NCI-H82 treated with DMSO at 0.1 percent for 48 hours (cell line): Measurements from ENCODE around the gene SALL2.

Experiments used
- DNase-seq: peaks from one replicate; lab custom pipeline; 2025; ENCODE audit not compliant: unreplicated experiment; lab: John Stamatoyannopoulos, UW

SALL2 gene

DNA sequence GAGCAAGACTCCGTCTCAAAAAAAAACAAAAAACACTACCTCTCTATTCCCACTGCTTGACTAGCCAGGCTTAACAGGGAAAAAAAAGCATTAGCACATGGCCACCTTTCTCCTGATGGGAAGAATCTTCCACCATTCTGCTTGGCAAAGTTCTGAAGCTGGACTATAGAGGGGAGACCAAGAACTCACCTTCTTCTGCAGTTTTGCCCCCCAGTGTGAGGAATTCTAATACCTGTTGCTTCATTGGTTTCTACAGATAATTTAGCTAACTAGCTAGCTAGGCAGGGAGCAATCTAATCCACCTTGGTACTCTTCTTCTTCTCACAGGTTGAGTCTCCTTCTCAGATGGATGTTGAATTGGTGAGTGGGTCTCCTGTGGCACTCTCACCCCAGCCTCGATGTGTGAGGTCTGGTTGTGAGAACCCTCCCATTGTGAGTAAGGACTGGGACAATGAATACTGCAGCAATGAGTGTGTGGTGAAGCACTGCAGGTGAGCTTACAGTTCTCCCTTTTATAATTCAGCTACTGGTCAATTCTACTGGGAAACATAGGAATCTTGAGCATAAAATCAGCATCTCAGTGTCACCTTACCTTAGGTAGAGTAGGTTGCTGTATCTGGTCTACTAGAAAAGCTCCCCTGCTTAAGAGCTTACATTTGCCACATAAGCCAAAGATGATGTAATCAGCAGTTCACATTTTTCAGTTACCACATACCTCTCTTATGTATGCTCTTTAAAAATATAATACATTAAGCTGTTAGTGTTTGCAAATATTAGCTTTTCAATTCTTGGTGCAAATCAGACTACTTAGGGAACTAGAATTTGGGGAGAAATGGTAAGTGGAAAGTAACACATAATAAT is 31.0 kb downstream of the SALL2 start:
- no peak for DNase-seq

DNA sequence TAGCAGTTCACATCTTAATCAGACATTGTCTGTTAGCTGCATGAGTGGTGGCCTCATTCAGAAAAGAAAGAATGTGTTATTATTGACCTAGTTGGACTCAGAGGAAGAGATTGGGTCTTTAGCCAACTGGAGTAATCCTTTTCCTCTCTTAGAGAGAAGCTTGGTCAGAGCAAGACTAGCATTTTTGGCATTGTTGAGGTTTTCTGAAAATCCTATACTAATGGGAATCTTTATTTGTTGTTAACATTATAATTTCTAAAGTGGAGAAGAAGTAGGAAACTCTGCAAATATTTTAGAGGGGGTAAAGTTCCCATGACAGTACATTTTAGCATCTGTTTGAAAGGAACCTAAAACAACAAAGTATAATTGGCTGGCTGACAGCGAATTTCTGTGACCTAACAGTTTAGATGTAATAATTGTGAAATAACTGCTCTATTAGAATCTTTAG is 39.5 kb downstream of the SALL2 start:
- DNase-seq = no peak

DNA sequence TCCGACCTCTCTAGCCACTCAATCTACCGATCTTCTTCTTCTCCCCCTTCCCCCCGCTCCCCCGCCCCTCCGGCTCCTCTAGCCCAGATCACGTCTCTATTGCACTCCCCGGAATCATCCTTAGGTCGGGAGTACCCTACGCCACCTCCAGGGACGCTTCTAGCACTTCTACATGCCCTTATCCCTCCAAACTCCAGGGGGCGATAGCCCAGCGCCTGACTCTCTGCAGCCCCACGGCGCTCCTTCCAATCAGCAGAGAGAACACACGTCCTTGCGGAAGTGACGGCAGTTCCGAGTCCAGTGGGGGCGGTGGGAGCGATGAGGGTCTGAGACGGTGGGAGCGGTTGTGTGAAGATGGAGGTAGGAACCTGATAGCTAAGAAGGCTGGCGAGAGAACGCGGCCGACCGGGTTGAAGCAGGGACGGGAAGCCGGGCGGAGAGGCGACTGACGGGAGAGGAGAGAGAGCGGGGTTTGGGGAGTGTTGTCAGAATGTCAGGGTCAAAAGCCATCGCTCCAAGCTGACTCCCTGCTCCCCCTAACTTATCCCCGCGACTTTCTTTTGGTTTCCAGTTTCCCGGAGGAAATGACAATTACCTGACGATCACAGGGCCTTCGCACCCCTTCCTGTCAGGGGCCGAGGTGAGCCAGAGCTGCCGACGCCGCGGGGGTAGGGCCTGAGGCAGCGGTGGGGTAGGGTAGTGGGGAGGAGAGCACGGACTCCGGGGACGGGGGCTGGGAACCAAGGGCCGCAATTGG is 49.0 kb downstream of the SALL2 start, which contains the start of the genes RAB2B and TOX4:
Gene RAB2B, minus strand, starts transcription at position 35 of the 757 bp plus-strand sequence. CDS start 87 bp downstream, outside the sequence.
Gene TOX4, plus strand, starts transcription at position 271 of the 757 bp plus-strand sequence. Its CDS starts 84 bp downstream, at position 355.
- DNase-seq = peak; percentile 98

DNA sequence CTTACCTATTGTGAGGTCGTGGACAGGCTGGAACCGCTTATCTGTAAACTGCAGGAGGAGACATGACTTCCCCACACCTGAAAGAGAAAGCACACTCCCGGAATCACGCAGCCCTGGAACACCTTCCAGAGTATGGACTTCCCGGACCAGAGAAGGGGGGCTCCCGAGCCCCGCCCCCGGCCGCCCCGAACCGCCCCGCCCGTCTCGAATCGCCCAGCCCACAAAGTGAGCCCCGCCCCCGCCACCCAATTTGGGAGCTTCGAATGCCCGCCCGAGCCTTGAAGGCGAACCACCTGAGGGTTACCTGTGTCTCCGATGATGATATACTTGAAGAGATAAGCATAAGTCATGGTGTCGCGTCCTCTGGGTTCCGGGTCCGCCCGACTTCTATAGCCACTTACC is 49.6 kb downstream of the SALL2 start:
- peak; percentile 51 for DNase-seq

DNA sequence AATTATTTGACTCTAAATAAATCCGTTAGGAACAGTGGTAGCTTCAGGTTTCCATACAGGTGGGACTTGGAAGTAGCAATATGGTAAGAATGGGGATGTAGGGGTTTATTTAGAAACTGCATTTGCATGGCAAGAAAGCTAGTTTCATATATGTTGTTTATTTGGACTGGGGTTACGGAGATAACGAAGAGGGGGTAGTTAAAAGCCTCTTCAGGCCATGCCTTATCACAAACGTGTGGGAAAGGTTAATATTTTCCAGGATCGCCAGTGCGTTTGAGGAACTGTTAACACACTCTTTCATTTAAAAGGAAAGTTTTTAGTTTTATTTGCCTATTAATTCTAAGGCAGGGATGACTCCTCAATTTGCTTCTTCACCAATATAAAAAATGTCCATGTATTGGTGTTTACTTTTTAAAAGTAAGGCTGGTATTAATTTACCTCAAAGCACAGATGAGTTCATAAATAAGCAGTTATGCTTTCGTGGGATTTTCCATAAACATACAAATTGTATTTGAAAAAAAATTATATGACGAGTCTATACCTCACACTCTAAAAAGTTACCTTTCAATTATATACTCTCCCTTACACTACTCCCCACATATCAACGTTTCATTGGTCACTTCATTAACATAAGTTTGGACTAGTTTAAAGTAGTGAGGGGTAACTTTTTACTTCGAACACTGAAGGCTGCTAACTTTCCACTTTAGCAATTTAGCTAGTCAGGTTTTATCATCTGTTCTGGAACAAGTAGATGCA is 50.2 kb downstream of the SALL2 start:
- DNase-seq = no peak
